ENCODE measurements around the gene RAET1E.
"Not testable (repeated sequence)": the region's sequence is repeated elsewhere in the genome, so short reads cannot be mapped to it uniquely, and the experiment has no call there.

Gene RAET1E

DNA sequence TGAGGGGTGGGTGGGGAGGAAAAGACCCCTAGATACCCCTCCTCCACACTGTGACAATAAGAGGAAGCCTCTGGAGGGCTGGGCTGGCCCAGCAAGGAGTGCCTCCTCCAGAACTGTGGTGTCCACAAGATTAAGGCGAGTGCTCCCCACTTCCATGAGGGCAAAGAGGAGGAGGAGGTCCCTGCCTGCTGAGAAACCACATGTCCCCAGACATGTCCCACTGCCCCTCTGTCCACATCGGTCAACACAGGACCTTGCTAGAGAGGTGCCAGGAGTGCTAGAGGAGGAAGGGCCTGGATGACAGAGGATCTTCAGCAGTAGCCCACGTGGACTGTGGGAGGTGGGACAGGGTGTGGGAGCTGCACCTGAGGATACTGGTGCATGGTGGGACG lies 21.9 kb upstream of the RAET1E start:
- TF ChIP-seq CTCF (IDR thresholded peaks at IDR 0.05; ENCODE audit: borderline replicate concordance, insufficient read depth, low read depth, low read length) = no peak
- no peak overlapping the region for H3K4me3 ChIP-seq (ENCODE audit: low read depth, low read length)

DNA sequence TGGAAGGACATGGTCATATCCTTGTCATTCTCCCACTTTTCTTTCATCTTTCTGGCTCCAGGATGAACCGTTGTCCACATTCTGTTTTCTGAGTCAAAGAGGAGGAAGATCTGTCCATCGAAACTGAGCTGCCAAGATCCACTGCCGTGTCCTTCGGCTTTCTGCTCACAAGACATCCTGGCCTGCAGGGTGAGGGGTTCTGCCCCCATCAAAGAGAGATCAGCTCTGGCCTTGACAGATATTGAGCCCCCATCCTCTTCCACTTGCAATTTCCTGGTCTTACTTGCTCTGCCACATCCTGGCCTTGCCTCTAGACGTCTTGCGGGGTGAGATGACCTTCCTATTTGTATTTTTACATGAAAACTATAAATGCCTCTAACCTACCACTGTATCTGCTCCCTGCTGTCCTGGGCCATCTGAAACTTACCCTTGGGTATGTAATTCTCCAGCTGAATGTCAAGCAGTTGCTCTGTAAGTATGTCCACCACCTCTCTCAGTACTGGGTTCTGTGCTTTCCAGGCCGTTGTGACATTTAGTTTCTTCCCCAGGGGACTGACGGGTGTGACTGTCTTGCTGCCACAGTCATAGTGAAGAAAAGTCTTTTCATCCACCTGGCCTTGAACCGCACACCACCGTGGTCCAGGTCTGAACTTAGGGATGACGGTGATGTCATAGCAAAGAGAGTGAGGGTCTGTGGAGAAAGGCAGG lies 21.4 kb upstream of the RAET1E start:
- not testable (repeated sequence) for H3K4me3 ChIP-seq (ENCODE audit: low read depth, low read length)

DNA sequence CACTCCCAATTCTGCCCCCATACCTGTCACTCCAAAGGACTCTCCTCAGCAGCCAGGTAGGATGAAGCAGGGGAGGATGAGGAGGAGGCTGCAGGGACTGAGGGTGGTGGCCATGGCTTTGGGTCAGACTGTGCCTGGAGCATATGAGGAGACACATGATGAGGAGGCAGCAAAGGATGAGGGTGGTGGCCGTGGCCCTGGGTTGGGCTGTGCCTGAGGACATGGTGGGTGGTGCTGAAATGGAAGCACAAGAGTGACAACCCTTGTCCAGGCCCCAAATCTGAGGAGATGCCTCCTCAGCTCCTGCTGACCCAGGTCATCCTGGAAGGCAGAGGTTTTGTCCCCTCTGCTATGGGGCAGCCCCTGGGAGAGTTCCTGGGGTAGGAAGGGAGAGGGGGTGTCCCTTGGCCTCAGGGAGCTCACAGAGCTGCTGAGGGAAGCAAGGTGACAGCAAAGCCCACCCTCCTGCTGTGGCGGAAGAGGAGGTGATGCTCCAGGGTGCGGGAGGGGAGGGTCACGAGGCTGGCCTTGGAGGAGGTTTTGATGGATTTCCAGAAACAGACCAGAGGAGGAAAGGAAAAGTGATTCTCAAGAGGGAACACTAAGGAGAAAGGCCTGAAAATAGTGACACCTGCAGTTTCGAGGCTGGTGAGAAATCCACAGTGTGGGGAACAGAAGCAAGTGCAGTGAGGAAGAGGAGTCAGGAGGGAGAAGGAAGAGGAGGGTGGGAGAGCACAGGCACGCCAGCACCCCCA lies 20.4 kb upstream of the RAET1E start:
- no peak overlapping the region for H3K4me3 ChIP-seq (ENCODE audit: low read depth, low read length)
- TF ChIP-seq CTCF (IDR thresholded peaks at IDR 0.05; ENCODE audit: borderline replicate concordance, insufficient read depth, low read depth, low read length) = no peak

GRCh38 chr6:149917679-149918078 lies 19.8 kb upstream of the RAET1E start:
- no peak overlapping the region for H3K4me3 ChIP-seq (ENCODE audit: low read depth, low read length)
- no peak for TF ChIP-seq CTCF (IDR thresholded peaks at IDR 0.05; ENCODE audit: borderline replicate concordance, insufficient read depth, low read depth, low read length)

DNA sequence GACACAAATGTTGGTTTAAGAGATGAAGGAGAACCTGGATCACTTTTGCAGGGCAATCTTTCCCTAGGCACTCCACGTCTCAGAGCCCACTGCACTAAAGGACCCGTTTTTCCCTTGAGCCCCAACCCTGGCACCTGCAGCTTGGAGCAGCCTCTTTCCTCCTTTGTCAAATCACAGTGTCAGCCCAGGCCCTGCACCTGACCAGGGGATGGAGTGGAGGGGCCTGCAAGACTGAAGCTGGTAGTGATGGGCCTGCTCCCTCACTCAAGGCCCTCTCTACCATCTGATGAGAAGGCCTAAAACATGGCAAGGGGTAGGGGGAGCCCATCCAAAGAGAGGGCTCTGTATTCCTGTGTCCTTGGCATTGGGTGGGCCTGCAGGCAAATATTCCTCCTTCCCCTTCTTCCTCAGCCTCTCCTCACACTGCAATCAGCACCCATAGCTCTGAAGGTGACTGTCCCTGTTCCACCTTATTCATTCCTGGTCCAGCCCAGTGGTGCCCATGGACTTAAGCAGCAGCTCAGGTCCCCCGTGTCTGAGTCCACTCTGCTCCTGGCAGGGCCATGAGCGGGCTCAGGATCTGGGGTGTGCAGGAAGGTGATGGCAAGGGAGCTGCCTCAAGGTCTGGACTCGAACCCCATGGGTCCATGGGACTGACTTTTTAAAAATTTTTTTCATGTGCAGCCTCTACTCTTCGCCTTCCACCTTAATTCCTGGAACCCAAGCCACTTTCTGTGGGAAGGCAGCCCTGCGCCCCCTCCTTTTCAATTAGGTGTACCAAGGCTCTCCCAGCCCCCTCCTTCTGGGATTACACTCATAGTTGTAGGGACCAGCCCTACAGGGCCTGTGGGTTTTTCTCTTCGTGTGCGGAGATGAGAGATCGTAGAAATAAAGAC lies 18.3 kb upstream of the RAET1E start:
- no peak overlapping the region for H3K4me3 ChIP-seq (ENCODE audit: low read depth, low read length)
- TF ChIP-seq CTCF (IDR thresholded peaks at IDR 0.05; ENCODE audit: borderline replicate concordance, insufficient read depth, low read depth, low read length) = no peak

DNA sequence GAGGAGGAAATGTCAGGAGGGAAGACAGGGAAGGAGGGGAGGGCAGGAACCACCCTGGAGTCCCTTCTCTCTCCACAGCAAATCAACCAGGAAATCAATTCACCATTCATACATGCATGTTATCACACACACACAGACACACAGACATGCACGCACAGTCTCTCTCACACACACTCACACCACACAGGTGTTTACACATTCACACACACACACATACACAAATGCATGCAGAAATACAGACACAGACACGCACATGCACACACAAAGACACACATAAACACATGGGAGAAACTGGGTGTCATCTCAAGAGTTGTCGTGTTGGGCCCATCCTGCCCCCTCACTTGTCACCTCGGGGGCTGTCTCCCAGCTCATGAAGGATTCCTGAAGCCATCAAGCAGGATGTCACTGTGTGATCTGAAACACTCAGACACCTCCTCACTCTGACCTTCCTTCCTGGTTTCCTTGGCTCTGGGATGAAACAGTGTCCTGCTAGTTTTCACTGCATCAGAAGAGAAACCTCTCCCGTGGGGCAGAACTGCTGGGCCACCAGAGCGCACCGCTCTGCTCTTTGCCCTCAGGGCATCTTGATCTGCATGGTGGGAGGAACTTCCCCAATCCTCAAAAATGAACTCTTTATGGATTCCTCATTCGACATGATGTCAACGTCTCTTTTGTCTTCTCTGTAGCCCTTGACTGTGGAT lies 15.8 kb upstream of the RAET1E start:
- no peak for TF ChIP-seq CTCF (IDR thresholded peaks at IDR 0.05; ENCODE audit: borderline replicate concordance, insufficient read depth, low read depth, low read length)
- no peak overlapping the region for H3K4me3 ChIP-seq (ENCODE audit: low read depth, low read length)

DNA sequence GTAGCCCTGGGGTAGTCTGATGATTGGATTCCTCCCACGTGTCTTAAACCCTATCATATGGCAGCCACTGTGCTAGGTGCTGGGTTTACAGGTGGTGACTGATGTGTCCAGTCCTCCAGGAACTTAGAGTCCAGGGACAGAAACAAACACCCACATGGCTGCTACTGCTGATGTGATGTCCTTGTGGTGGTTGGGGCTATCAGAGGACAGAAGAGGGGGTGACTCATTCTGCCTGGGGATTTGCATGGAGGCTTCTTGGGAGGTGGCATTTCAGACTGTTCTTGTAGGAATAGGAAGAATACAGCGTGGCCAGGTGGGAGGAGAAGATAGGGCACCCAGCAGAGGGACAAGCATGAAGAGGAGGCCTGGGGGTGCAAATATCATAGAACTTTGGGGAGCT lies 15.2 kb upstream of the RAET1E start:
- no peak for TF ChIP-seq CTCF (IDR thresholded peaks at IDR 0.05; ENCODE audit: borderline replicate concordance, insufficient read depth, low read depth, low read length)
- no peak overlapping the region for H3K4me3 ChIP-seq (ENCODE audit: low read depth, low read length)

DNA sequence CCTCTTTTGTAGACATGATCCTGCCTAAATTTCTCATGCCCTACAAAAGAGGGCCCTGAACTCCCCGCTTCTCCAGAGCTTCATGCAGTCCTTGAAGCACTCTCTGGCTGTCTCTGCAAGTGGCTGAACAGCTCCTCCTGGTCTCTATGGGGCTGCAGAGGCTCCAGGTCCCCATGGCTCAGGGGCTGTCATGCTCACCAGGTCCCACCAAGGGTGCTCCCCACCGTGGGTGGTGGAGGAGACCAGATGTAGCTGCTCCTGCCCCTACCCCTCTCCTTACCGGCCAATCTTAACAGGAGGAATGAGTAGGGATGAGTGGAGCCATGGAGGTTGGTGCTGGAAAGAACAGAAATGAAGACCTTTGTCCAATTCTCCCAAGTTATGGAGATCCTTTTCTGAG lies 14.8 kb upstream of the RAET1E start:
- not testable (repeated sequence) for H3K4me3 ChIP-seq (ENCODE audit: low read depth, low read length)

Data from GM12875 (cell line).